Activated effector memory CD4-positive, alpha-beta T cell treated with Interleukin-2 at 50 U/mL for 16 hours (primary cell): ENCODE data around the gene TCL1B.
"Not testable (repeated sequence)": the region's sequence is repeated elsewhere in the genome, so short reads cannot be mapped to it uniquely, and the experiment has no call there.

Experiments
- DNase-seq: peaks from one replicate; pipeline ENCODE4 v3.0.0-alpha.2; 2020

TCL1B gene

DNA sequence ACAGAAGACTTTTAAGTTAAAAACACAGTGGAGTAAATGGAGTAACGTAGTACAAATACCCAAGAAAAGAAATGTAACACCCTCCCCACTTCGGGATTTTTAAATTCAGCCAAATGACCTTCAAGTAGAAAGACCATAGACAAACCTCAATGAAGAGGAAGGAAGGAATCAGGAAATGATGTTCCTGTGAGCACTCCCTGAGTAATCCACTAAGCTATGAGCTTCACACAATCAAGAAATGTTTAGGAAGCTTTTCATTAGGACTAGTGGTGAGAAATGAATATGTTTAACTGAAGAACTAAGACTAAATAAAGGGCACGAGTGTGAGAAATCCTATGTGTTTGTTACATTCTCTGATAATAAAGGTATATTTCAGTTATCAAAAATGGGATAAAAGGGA lies 17.6 kb downstream of the TCL1B start:
- DNase-seq = no peak

DNA sequence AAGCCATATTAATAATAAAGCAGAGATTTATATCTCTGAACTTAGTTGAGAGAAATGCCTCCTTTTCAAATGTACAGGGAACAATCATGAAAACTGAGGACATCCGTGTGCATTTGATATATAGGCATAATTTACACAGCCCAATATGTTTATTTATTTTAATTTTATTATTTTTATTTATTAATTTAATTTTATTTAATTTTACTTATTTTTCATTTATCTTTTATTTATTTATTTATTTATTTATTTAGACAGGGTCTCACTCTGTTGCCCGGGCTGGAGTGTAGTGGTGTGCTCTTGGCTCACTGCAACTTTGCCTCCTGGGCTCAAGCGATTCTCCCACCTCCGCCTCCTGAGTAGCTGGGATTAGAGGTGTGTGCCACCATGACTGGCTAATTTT lies 19.3 kb downstream of the TCL1B start:
- DNase-seq = no peak

DNA sequence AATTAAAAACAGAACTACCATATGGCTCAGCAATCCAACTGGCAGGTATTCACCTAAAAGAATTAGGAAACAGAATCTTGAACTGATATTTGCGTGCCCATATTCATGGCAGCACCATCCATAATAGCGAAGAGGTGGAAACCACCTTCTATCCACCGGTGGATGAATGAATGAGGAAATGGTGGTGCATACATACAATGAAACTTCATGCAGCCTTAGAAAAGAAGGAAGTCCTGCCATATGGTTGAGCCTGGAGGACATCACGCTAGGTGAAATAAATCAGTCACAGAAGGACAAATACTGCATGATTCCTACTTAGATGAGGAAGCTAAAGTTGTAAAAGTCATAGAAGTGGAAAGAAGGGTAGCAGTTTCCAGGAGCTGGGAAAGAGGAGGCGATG lies 21.1 kb downstream of the TCL1B start:
- DNase-seq = no peak

DNA sequence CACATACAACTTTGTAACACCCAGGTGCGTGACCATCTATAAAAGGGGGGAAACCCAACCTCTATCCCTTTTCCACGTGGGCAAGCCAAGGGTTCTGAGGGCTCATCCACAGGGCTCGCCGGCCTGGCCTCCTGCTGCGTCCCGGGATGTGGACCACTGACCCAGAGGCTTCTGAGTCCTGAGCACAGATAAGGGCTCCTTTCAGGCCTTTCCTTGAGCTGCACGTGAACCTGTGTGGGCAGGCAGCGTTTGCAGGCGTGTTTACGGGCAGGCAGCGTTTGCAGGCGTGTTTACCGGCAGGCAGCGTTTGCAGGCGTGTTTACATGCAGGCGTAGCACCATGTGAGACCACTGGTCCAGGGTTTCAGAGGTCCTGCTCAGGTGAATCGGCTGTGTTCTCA lies 23.9 kb downstream of the TCL1B start:
- DNase-seq = no peak

DNA sequence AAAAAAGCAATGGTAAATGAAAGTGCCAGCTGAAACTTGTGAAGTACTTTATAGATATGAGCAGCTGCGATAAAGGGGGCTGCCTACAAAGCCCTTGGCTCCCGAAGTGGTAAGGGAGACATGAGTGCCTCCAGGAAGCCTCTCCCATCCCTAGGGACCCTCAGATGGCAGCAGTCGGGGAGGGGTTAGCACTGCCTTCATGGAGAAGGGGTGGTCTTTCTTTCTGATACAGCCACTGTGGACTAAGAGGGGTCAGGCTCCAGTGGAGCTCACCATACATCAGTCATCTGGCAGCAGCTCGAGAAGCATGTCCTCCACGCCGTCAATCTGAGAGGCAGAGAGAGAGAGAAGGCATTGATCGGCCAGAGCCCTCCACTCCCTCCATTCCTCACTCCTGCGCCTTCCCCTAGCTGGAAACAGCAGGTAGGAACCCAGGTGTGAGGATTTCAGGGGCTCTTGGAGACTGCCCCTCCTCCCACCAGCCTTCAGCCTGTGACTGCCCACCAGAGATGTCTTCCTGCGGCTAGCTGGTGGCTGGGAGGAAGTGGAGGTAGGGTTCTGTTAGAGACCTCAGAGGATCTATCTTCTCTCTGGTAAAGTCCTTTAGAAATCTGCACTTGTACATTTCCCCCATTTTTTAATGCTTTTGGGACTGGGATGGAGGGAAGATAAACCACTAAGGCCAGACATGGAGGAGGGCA lies 25.4 kb downstream of the TCL1B start:
- DNase-seq = no peak

DNA sequence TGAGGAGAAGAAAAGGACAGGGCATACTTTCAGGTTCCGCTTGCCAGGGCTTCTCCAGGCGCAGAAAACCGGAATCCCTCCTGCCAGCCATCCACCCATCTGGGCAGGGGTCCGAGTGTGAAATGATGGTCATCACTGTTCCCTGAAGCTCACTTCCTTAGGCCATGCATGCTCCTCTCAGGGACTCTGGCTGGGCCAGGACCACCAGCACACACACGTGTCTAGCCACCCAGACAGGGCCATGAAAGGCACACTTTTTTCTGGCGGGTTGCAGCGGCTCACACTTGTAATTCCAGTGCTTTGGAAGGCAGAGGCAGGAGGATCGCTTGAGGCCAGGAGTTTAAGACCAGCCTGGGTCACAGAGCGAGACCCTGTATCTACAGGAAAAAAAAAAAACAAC lies 26.2 kb downstream of the TCL1B start:
- no peak for DNase-seq

DNA sequence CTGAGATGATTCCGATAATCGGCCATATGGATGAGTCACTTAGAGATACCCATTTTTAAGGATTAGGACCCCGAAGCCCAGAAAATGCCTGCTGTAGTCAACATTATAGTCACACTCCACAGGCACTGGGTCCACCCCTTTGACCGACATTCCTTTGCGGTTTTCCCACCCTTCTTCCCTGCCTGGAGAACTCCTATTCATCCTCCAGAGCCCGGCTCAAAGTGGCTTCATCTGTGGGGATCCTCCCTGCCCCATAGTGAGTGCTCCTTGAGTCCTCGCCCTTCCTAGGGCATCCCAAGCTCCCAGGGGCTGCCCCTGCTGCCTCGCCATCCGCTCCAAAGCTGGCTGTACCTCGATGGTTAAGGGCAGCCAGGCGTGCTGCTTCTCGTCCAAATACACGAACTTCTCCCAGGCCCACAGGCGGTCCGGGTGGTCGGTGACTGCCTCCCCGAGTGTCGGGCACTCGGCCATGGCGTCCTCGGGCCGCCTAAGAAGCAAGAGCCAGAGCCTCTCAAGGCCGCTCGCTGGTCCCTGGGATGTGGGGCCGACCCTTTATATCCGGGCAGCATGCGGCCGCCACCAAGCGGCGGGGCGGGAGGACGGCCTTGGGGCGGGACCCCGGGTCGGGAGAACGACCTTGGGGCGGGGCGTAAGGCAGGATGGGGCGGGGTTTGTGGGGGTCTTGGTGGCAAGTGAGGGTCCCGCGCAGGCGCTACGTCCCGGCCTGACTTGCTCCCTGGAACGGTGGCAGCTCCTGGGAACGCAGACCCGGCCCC lies 27.6 kb downstream of the TCL1B start, which contains the start of gene TCL1A:
Gene TCL1A, minus strand, starts transcription at position 530 of the 776 bp plus-strand sequence. Its CDS starts 59 bp downstream, at position 471.
- no peak for DNase-seq

DNA sequence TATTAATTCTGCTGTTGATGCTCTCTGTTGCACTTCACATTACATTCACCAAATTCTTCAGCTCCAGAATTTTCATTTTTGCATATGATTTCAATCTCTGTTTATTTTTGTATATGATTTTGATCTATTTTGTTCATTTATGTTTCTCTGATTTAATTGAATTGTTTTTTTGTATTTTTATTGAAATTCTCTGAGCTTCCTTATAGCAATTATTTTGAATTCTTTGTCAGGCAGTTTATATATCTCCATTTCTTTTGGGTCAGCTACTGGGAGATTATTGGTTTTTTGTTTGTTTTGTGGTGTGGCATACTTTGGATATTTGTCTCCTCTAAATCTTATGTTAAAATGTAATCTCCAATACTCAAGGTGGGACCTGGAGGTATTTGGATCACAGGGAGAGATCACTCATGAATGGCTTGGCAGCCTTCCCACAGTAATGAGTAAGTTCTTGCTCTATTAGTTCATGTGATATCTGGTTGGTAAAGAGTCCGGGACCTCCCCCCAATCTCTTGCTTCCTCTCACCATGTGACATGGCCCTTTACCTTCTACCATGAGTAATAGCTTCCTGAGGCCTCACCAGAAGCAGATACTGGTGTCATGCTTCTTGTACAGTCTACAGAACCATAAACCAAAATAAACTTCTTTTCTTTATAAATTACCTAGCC lies 36.4 kb downstream of the TCL1B start:
- no peak for DNase-seq

DNA sequence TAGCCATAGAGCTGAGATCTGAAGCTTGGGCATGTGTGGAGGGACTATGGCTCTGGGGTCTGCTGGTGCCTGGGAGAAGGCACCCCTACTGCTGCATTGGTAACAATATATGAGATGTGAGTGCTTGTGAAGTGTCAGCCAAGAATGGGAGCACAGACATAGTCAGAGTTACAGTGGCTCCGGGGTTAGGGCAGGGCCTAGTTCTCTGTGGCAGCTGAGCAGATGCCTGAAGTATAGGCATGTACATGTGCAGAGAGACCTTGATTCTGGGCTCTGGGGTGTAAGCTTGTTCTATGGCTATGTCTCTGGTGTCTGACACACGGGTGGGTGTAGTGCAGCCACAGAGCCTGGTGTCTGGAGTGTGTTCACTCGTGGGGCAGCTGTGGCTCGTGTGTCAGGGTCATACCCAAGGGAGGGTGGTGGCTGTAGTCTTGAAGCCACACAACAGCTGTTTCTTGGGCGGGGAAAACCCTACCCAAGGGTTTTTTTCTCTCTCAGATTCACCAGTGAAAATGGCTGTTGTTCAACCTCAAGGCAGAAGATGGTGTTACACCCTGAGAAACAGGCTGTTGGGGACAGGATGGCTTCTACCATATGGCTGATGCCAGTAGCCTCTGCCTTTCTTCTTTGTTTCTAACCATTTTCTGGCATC lies 39.6 kb downstream of the TCL1B start:
- DNase-seq = no peak

DNA sequence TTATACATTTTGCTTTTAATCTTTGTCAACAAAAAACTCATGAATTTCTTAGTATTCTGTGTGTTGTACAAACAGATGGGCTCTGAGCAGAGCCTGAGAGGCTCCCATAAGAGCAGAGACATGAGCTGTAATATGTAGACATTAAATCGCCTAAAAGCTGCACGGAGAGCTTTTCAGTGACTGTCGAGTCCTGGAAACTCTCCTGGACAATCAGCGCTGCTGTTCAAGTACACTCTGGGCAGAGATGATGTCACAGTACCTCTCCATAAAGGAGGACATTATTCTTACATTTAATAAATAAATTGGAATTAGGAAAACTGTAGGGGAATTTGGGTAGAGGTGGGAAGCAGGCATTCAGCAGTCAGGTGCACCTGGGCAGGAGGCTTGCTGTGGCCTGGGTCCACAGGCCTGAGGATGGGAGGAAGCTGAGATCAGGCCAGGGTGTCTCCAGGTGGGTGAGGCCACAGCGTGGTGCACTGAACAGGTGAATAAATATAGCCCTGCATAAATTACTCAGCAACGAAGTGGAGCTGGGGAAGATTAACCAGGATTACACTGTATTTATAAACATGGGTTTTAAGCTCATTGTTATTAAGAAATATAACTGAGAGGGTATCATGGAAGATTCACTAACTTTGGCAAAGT lies 41.0 kb downstream of the TCL1B start:
- DNase-seq = no peak

DNA sequence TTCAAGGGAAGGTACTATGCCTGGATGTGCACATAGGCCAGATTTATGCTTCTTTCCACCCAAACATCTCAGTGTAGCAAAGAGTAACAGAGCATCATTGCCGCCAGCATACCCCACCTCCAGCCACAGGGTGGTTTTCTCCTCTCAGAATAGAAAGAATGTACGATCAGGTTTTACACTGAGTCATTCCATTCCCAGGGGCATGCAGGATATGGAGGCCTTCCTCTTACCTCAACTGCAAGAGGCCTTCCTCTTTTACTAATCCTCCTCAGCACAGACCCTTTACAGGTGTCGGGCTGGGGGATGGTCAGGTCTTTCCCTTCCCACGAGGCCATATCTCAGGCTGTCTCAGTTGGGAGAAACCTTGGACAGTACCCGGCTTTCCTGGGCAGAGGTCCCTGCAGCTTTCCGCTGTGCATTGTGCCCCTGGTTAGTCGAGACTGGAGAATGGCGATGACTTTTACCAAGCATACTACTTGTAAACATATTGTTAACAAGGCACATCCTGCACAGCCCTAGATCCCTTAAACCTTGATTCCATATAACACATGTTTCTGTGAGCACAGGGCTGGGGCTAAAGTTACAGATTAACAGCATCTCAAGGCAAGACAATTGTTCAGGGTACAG lies 43.3 kb downstream of the TCL1B start:
- not testable (repeated sequence) for DNase-seq

DNA sequence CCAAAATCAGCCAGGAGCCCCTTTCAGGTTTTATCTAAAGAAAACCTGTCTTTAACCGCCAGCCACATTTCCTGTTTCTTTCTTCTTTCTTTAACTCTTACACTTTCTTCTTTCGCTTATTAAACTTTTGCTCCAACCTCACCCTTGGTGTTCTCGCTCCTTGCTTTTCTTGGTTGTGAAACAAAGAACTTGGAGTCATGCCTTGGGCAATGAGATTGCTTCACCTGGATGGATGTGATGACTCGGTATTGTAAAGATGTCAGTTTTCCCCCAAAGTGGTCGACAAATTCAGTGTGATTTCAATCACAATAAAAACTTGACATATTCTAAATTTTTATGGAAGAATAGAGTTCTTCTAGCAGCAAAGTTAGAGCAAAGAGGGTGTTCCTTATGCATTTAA lies 43.9 kb downstream of the TCL1B start:
- DNase-seq = no peak

DNA sequence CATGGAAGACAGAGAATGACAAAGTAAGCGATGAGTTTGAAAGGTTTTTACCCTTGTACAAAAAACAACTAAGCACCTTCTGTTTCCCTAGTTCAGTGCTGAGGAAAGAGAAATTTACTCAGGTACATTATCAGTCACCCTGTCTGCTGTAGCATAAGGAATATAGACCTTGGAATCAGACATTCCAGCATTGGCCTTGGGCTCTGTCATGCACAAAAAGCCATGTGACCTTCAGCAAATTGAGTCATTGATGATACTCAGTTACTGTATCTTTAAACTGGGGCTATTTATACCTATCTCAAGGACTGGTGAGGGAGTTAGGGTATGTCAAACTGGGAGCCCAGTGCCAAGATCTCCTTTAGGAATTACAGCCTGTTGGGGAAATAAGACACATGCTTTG lies 47.0 kb downstream of the TCL1B start:
- no peak for DNase-seq

DNA sequence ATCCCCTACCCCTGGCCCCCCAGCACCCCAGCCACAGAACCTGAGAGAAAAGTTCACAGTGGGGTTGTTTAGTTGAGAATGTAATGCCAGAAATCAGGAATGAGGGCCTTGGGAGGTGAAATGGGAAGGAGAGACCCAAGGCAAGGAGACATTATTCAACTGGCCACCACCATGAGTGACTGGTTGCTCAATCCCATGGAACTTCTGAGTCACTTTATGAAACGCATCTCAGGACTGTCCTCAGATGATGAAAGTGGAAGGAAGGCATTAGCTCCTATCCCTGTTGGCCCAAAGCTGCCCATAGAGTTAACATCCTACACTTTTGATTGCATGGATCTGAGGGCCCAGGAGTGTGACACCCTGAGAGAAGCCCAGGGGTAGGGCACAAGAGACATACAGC lies 53.1 kb downstream of the TCL1B start:
- no peak for DNase-seq

DNA sequence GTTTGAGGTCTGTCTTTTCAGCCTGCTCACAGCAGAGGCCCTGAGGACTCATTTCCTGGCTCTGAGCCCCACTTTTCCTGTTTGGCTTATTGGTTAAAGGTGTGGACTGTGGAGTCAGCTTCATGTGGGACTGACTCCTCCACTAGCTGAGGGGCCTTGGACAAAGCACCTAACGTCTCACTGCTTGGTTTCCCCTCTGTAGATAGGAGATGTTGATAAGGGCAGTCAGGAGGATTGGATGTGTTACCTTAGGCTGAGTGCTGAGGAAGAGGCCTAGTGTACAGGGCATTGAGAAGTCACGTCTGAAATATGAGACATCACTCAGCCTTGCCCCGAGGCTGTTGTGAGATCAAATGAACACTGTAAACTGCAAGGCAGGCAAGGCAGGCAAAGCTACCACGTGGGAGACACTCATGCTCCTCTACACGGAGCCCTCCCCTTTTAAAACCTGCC lies 54.8 kb downstream of the TCL1B start:
- DNase-seq = no peak

DNA sequence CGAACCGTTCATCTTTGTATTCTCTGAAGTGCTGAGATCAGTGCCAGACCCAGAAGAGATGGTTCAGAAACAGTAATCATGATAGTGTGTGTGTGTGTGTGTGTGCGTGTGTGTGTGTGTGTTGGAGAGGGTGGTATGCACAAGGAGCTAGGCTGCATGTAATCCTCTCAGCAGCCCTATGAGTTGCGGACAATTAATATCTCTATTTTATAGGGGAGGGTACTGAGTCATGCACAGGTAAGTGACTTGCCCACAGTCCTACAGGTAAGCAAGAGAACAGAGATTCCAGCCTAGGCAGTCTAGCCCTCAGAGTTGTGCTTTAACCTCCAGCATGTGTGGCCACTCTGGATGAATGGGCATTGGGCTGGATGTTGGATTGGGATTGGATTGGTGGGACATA lies 55.6 kb downstream of the TCL1B start:
- DNase-seq = no peak
